ENCODE results near the gene TUBB6. TPM values are rescaled to one million over a fixed set of nuclear protein-coding genes. Genes with fewer than 3 reads are reported as not detected.

Gene TUBB6
- total and polyA plus RNA-seq, 9 donors: 230 to 347 (median 284) TPM

DNA sequence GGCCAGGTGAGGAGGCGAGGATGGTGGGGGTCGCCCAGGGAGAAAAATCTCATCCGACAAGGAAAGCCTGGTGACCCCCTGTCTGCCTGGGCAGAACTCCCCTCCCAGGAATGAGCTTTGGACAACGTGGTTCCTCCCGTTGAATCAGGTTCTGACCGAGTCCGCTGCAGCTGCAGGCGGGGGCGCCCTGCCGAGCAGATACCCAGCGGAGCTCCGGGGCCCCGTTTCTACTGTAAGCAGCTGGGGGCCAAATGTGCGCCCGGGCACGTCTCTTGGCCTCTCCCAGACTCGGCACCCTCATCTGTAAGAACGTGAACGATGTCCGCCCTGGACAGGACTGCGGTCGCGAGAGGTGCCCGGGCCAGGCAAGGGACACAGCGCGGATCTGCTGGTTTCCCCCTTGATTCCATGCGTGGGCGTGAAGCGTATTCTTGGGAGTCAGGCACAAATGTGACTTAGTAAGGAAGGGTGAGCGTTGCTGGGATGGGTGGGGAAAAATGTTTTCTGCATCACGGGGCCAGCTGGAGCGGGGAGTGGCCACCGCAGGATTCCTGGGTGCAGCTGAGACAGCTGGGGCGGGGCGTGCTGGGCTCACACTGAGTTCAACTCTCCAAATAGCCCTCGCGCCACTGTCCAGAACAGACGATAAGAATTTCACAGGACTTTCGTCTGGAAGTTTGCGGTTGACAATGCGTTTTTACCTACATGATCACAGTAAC lies 20.2 kb upstream of the TUBB6 start:
- H3K27ac ChIP-seq (ENCODE audit: low read length): peak overlapping the region; percentile 92
- DNase-seq: peak; percentile 92
- H3K36me3 ChIP-seq (ENCODE audit: control insufficient read depth, insufficient read depth, low read length): no peaks in the 10 kb centered on the region
- H3K4me1 ChIP-seq (ENCODE audit: control insufficient read depth, insufficient read depth, low read length): peaks cover 30% of the 10 kb centered on the region
- 2% methylated on average over 35 of the region's 41 CpGs for WGBS (ENCODE audit: insufficient coverage)
- H3K27me3 ChIP-seq (ENCODE audit: control insufficient read depth, insufficient read depth, low read length): peaks cover 26% of the 10 kb centered on the region
- peak overlapping the region; percentile 50 for H3K4me3 ChIP-seq (ENCODE audit: low read length)
- H3K9me3 ChIP-seq (replicated peaks; ENCODE audit: control insufficient read depth, low read depth, low read length): no peaks in the 10 kb centered on the region

GRCh38 chr18:12288403-12288755 lies 19.7 kb upstream of the TUBB6 start:
- Histone ChIP-seq H3K27me3 (ENCODE audit: control insufficient read depth, insufficient read depth, low read length) (peaks cover 26% of the 10 kb centered on the region), H3K9me3 (replicated peaks; ENCODE audit: control insufficient read depth, low read depth, low read length) (no peaks in the 10 kb centered on the region), H3K27ac (ENCODE audit: low read length) (peak overlapping the region; percentile 92), H3K36me3 (ENCODE audit: control insufficient read depth, insufficient read depth, low read length) (no peaks in the 10 kb centered on the region), H3K4me1 (ENCODE audit: control insufficient read depth, insufficient read depth, low read length) (peaks cover 30% of the 10 kb centered on the region), H3K4me3 (ENCODE audit: low read length) (peak overlapping the region; percentile 50)
- no peak for DNase-seq
- WGBS (ENCODE audit: insufficient coverage): 8% methylated on average over 6 of the region's 10 CpGs

DNA sequence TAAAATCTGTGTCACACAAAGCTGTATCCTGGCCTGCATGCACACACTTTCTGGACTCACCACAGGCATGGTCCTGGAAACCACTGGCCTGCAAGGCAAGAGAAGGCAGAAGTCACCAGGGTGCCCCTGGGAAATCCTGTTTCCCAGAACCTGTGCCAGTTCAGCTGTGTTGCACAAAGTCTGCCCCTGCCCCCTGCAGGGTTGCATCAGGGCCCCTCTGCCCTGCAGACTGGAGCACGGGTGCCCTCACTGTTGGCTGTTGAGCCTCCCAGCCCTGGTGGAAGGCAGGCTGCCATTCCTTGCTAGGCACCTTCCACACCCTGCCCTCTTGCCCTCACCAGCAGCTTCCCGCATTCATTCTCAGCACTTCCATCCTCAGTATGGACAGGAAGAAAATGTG lies 18.0 kb upstream of the TUBB6 start:
- no peak for DNase-seq
- WGBS (ENCODE audit: insufficient coverage): 75% methylated on average over 1 of the region's 2 CpGs
- no peak overlapping the region for H3K4me3 ChIP-seq (ENCODE audit: low read length)
- H3K9me3 ChIP-seq (replicated peaks; ENCODE audit: control insufficient read depth, low read depth, low read length): no peaks in the 10 kb centered on the region
- H3K4me1 ChIP-seq (ENCODE audit: control insufficient read depth, insufficient read depth, low read length): peaks cover 30% of the 10 kb centered on the region
- H3K27me3 ChIP-seq (ENCODE audit: control insufficient read depth, insufficient read depth, low read length): peaks cover 30% of the 10 kb centered on the region
- no peak overlapping the region for H3K27ac ChIP-seq (ENCODE audit: low read length)
- H3K36me3 ChIP-seq (ENCODE audit: control insufficient read depth, insufficient read depth, low read length): no peaks in the 10 kb centered on the region

DNA sequence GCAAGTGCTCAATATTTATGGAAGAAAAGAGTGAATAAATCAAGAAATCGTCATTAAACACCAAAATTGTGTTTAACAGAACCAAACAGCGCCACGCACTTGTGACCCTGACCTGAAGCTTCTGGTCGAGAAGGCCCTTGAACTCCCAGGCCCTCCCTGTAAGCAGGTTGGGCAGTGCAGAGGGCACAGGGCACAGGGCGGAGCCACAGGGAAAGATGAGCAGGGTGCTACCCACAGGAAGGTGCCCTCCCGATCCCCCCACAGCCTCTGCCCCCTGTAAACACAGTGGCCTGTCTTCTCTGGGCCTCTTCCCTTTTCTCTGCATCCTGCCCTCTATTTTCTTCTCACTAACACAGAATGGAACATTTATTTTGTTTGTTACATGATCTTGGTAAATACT lies 16.9 kb upstream of the TUBB6 start:
- Histone ChIP-seq H3K4me3 (ENCODE audit: low read length) (no peak overlapping the region), H3K27me3 (ENCODE audit: control insufficient read depth, insufficient read depth, low read length) (peaks cover 30% of the 10 kb centered on the region), H3K4me1 (ENCODE audit: control insufficient read depth, insufficient read depth, low read length) (peaks cover 30% of the 10 kb centered on the region), H3K36me3 (ENCODE audit: control insufficient read depth, insufficient read depth, low read length) (no peaks in the 10 kb centered on the region), H3K9me3 (replicated peaks; ENCODE audit: control insufficient read depth, low read depth, low read length) (no peaks in the 10 kb centered on the region), H3K27ac (ENCODE audit: low read length) (no peak overlapping the region)
- DNase-seq: no peak
- whole genome bisulfite sequencing (ENCODE audit: insufficient coverage): 84% methylated on average over 3 of the region's 6 CpGs

GRCh38 chr18:12291690-12292089 lies 16.4 kb upstream of the TUBB6 start:
- H3K27me3 ChIP-seq (ENCODE audit: control insufficient read depth, insufficient read depth, low read length): peaks cover 30% of the 10 kb centered on the region
- whole genome bisulfite sequencing (ENCODE audit: insufficient coverage): 69% methylated on average over 6 of the region's 14 CpGs
- no peaks in the 10 kb centered on the region for H3K9me3 ChIP-seq (replicated peaks; ENCODE audit: control insufficient read depth, low read depth, low read length)
- H3K27ac ChIP-seq (ENCODE audit: low read length): no peak overlapping the region
- H3K4me3 ChIP-seq (ENCODE audit: low read length): no peak overlapping the region
- peaks cover 30% of the 10 kb centered on the region for H3K4me1 ChIP-seq (ENCODE audit: control insufficient read depth, insufficient read depth, low read length)
- DNase-seq: no peak
- H3K36me3 ChIP-seq (ENCODE audit: control insufficient read depth, insufficient read depth, low read length): no peaks in the 10 kb centered on the region

DNA sequence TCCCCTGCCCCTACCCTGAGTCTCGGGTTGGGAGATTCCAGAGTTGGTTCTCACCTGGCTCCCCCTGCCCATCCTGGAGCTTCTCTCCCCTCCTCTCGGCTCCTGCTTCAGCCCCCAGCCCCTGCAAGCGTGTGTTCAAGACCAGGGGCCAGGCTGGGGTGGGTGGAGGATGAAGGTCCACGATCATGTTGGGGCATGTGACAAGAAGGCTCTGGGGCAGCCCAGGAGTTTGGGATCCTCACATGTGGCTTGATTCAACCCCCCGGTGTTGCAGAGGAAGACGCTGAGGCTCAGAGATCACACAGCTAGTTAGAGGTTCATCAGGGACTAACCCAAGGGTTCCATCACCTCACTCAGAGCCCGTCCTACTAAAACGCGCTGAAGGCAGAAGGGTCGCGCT lies 14.2 kb upstream of the TUBB6 start:
- peaks cover 12% of the 10 kb centered on the region for H3K27me3 ChIP-seq (ENCODE audit: control insufficient read depth, insufficient read depth, low read length)
- no peaks in the 10 kb centered on the region for H3K36me3 ChIP-seq (ENCODE audit: control insufficient read depth, insufficient read depth, low read length)
- H3K27ac ChIP-seq (ENCODE audit: low read length): no peak overlapping the region
- 68% methylated on average over 9 of the region's 11 CpGs for WGBS (ENCODE audit: insufficient coverage)
- no peak overlapping the region for H3K4me3 ChIP-seq (ENCODE audit: low read length)
- DNase-seq: no peak
- H3K4me1 ChIP-seq (ENCODE audit: control insufficient read depth, insufficient read depth, low read length): peaks cover 11% of the 10 kb centered on the region
- peaks cover 4% of the 10 kb centered on the region for H3K9me3 ChIP-seq (replicated peaks; ENCODE audit: control insufficient read depth, low read depth, low read length)

- no peak overlapping the region for H3K27ac ChIP-seq (ENCODE audit: low read length)
- H3K4me1 ChIP-seq (ENCODE audit: control insufficient read depth, insufficient read depth, low read length): no peaks in the 10 kb centered on the region
- WGBS (ENCODE audit: insufficient coverage): 82% methylated on average over 11 of the region's 18 CpGs
- H3K36me3 ChIP-seq (ENCODE audit: control insufficient read depth, insufficient read depth, low read length): no peaks in the 10 kb centered on the region
- H3K9me3 ChIP-seq (replicated peaks; ENCODE audit: control insufficient read depth, low read depth, low read length): peaks cover 4% of the 10 kb centered on the region
- no peak overlapping the region for H3K4me3 ChIP-seq (ENCODE audit: low read length)
- H3K27me3 ChIP-seq (ENCODE audit: control insufficient read depth, insufficient read depth, low read length): peaks cover 6% of the 10 kb centered on the region
- no peak for DNase-seq
Measured at GRCh38 chr18:12295389-12296086, 12.5 kb upstream of the TUBB6 start.

DNA sequence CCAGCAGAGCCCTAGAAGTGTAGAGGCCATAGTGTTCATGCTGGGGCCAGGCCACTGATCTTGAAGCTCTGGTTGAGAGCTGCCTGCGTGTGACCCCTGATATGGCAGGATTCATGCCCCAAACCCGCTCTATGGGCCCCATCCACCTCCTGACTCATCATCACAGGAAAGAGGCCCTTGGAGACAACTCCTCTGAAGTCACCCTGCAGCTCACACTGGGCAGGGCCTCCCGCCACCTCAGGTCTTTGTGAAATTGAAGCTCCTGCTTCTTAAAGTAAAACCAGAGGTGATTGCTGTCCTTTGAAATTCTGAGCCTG lies 12.0 kb upstream of the TUBB6 start:
- DNase-seq: no peak
- peaks cover 6% of the 10 kb centered on the region for H3K27me3 ChIP-seq (ENCODE audit: control insufficient read depth, insufficient read depth, low read length)
- H3K4me1 ChIP-seq (ENCODE audit: control insufficient read depth, insufficient read depth, low read length): no peaks in the 10 kb centered on the region
- H3K9me3 ChIP-seq (replicated peaks; ENCODE audit: control insufficient read depth, low read depth, low read length): peaks cover 4% of the 10 kb centered on the region
- no peaks in the 10 kb centered on the region for H3K36me3 ChIP-seq (ENCODE audit: control insufficient read depth, insufficient read depth, low read length)
- no peak overlapping the region for H3K4me3 ChIP-seq (ENCODE audit: low read length)
- WGBS (ENCODE audit: insufficient coverage): 80% methylated on average over 1 of the region's 3 CpGs
- no peak overlapping the region for H3K27ac ChIP-seq (ENCODE audit: low read length)

DNA sequence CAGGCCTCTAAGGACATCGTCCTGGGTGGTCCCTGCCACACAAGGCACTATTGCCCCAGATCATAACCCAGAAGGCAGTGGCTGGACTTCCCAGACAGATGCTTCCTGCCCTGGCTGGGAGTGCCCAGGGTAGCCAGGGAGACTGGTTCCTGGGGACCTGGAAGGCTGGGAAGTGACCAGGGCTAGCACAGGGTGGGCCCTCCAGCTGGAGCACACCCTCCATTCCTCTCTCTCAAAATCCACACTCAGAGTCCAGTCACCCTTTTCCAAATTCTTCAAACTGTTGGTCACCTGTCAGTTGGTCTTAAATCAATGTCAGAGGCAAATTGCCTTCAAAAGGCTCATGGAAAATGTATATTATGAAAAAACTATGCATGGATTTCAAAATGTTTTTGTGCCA lies 11.6 kb upstream of the TUBB6 start:
- H3K4me3 ChIP-seq (ENCODE audit: low read length): no peak overlapping the region
- 100% methylated on average over 1 of the region's 1 CpG for WGBS (ENCODE audit: insufficient coverage)
- peaks cover 4% of the 10 kb centered on the region for H3K9me3 ChIP-seq (replicated peaks; ENCODE audit: control insufficient read depth, low read depth, low read length)
- H3K4me1 ChIP-seq (ENCODE audit: control insufficient read depth, insufficient read depth, low read length): no peaks in the 10 kb centered on the region
- no peak for DNase-seq
- H3K27ac ChIP-seq (ENCODE audit: low read length): no peak overlapping the region
- H3K36me3 ChIP-seq (ENCODE audit: control insufficient read depth, insufficient read depth, low read length): no peaks in the 10 kb centered on the region
- H3K27me3 ChIP-seq (ENCODE audit: control insufficient read depth, insufficient read depth, low read length): peaks cover 6% of the 10 kb centered on the region

DNA sequence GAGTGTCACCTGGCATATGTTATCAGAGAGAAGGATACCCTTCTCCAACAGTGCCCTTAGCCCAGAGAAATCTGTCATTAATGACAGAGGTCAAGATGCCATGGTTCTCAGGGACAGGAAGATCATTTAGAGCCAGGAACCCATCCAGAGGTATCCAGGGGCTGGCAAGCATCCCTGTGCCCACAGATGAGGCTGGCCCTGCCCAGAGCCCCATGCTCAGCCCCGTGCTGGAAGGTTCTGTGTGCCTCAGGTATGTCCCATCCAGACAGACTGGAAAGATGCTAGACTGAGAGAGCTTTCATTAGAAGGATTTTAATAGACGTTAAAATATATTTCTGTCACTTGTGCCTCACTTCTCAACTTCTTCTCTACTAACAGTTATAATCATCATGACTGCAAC lies 8.2 kb upstream of the TUBB6 start:
- Histone ChIP-seq H3K27me3 (ENCODE audit: control insufficient read depth, insufficient read depth, low read length) (peaks cover 2% of the 10 kb centered on the region), H3K27ac (ENCODE audit: low read length) (no peak overlapping the region), H3K4me3 (ENCODE audit: low read length) (no peak overlapping the region), H3K9me3 (replicated peaks; ENCODE audit: control insufficient read depth, low read depth, low read length) (peaks cover 4% of the 10 kb centered on the region), H3K36me3 (ENCODE audit: control insufficient read depth, insufficient read depth, low read length) (no peaks in the 10 kb centered on the region), H3K4me1 (ENCODE audit: control insufficient read depth, insufficient read depth, low read length) (no peaks in the 10 kb centered on the region)
- DNase-seq: no peak
- WGBS (ENCODE audit: insufficient coverage): no CpG with 5 or more reads among the region's 2 CpGs

All from muscle of leg (tissue), 11 donors.